ENCODE measurements around the gene CD300LD. TPM values are rescaled to one million over a fixed set of nuclear protein-coding genes. Genes with fewer than 3 reads are reported as not detected.

Gene CD300LD
- total RNA-seq (ENCODE audit: low replicate concordance): not detected in 2 replicates

DNA sequence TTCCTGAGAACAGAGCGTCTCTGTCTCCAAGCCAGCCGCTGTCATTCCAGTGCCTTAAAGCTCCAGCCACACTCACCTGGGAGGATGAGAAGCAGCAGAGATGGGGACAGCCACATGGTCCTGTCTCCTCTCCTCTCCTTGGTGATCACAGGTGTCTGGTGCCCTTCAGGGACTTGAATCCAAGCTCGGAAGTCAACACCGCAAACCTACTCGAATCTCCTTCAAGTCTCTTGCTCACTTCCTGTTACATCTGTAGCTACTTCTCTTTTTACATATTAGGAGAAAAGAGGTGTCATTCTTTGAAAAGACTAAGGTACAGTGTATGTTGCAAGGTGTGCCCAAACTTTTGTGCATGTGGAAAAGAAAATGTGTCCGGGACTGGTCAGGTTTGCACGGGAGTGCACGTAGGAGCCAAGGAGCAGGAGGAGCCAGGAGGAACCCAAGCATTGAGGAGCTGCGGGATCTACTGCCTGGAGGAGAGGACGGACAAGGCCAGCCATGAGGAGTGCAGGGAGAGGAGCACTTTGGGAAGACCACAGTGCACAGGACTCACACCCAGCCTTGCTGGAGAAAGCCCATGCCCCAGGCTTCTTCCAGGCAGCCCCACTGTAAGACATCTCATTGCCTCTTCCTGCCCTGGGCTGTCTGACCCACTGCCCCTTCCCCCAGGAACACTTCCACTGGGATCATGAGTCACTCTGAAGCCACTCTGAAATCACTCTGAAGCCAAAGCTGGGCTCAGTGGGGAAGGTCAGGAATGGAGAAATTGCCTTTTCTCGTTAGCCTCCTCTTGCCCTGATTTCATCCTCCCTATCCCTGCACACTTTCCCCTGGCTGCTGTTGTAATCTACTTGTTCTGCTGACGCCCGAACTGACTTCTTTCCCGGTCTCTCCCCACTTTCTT lies at the start of gene CD300LD:
TSS of gene CD300LD (minus strand) at position 197 of the 904 bp plus-strand sequence. CDS start at position 116, 81 bp downstream.

DNA sequence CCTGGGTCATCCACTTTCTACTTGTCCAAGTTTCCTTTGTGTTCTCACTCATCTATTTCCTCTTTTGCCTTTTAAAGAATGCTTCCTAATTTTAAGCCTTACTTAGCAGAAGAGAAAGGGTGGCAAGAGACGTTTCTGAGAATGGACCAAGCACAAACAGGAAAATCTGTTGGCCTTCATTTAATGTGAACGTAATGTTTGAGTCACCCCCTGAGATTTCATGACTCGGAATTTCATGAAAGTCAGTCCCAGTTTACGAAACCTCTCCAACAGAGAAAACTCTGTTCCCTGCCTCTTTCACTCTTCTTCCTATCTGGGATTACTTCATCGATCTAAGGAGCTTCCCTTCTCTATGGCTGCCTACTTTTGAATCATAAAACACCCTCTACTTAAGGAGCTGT lies 31.6 kb upstream of the CD300LD start, which contains the start of gene CD300E:
TSS of gene CD300E (minus strand) at position 46 of the 401 bp plus-strand sequence. CDS start 117 bp downstream, outside the sequence.

DNA sequence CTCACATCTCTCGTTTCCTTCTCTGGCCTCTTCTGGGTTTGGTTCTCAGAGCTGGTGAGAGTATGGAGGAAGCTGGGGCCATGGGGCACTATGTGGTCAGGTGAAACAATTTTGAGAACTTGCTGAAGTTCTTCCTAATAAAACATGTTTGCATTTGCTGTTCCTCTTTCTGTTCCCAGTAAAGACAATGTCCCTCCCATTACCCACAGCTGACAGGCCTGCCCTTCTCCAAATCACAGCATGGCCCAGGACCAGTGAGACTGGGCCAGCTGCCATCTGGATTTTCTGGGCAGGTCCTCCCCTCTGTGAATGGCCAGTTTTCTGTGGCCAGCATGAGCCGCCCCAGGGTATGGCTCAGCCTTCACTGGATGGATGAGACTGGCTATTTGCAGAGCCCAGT lies 24.7 kb downstream of the CD300LD start, which contains the start of gene CD300H:
TSS of gene CD300H (minus strand) at position 113 of the 400 bp plus-strand sequence.

DNA sequence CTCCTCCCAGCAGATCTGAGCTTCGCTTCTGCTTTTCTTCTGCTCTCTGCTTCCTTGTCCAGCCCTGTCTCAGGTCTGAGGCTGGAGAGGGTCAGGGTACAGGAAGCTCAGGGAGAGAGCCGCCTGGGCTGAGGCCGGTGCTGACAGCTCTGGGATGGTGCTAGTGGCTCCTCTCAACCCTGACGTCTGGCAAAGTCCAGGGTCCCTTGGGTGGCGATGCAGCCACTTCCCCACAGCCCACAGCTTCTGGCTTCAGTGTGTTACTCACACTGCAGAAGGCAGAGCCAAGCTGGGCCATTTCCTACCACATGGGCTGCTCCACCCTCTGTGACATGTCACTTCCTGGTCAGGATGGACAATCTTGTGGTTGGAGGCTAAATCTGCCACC lies 46.2 kb downstream of the CD300LD start, which contains the start of gene CD300C:
TSS of gene CD300C (minus strand) at position 273 of the 388 bp plus-strand sequence. CDS start 333 bp downstream, outside the sequence.

GRCh38 chr17:74531231-74531761 lies 60.8 kb downstream of the CD300LD start, which contains the start of gene CD300LB:
CD300LB (minus strand) TSS chr17:74531475; CDS start chr17:74531350, 125 bp downstream.

Other genes starting within 250 kb of the CD300LD start
- not detected in 2 replicates for gene BTBD17, start 230.4 kb downstream of the CD300LD start, total RNA-seq (ENCODE audit: low replicate concordance)
- not detected in 2 replicates for gene GPR142, start 224.8 kb downstream of the CD300LD start, total RNA-seq (ENCODE audit: low replicate concordance)
- gene GPRC5C, start 160.2 kb downstream of the CD300LD start, total RNA-seq (ENCODE audit: low replicate concordance): 9.4 and 9.7 TPM in 2 replicates
- not detected in 2 replicates for gene CD300A, start 125.6 kb downstream of the CD300LD start, total RNA-seq (ENCODE audit: low replicate concordance)
- gene CD300LB, start 60.8 kb downstream of the CD300LD start, total RNA-seq (ENCODE audit: low replicate concordance): not detected in 2 replicates
- gene CD300C, start 46.2 kb downstream of the CD300LD start, total RNA-seq (ENCODE audit: low replicate concordance): not detected in 2 replicates
- gene CD300H, start 24.8 kb downstream of the CD300LD start, total RNA-seq (ENCODE audit: low replicate concordance): not detected in 2 replicates
- not detected in 2 replicates for gene CD300E, start 31.5 kb upstream of the CD300LD start, total RNA-seq (ENCODE audit: low replicate concordance)
- not detected in 2 replicates for gene CD300LF, start 120.6 kb upstream of the CD300LD start, total RNA-seq (ENCODE audit: low replicate concordance)
- 0.15 TPM in 1 of 2 replicates, not detected in the other for gene RAB37, start 145.0 kb upstream of the CD300LD start, total RNA-seq (ENCODE audit: low replicate concordance)
- 2.8 and 10.4 TPM in 2 replicates for gene NHERF1, start 156.3 kb upstream of the CD300LD start, total RNA-seq (ENCODE audit: low replicate concordance)
- gene NAT9, start 184.1 kb upstream of the CD300LD start, total RNA-seq (ENCODE audit: low replicate concordance): 46.3 and 62.8 TPM in 2 replicates

All from smooth muscle cell of the coronary artery (primary cell).